ENCODE measurements around the gene CNTNAP2.

GRCh38 chr7:146902728-146903127 lies 786.1 kb downstream of the CNTNAP2 start:
- TF ChIP-seq GATA2 (IDR thresholded peaks at IDR 0.05; ENCODE audit: low read depth, low read length) (no peak), GATA3 (IDR thresholded peaks at IDR 0.05; ENCODE audit: low read depth, low read length) (no peak)
